BLaER1 treated with 17β-estradiol and CSF1 and Interleukin-3, amounts not matched to agents 10 nM and 100 nM (cell line): ENCODE data around the gene CARMIL1.
A peak's percentile ranks its signal among the peaks of the same experiment; 100 is the strongest.

ENCODE experiments used
- H3K27ac ChIP-seq, 11 experiments: shearing (Covaris generic); formaldehyde crosslinking; 2 replicates each; pipeline ENCODE4 v1.8.1; 2022
- H3K27me3 ChIP-seq, 11 experiments: shearing (Covaris generic); formaldehyde crosslinking; 2 replicates each; pipeline ENCODE4 v1.8.1; 2022
- H3K36me3 ChIP-seq, 11 experiments: shearing (Covaris generic); formaldehyde crosslinking; 2 replicates each; pipeline ENCODE4 v1.8.1; 2022
- H3K4me1 ChIP-seq, 10 experiments: shearing (Covaris generic); formaldehyde crosslinking; 2 replicates each; pipeline ENCODE4 v1.8.1; 2022
- H3K4me2 ChIP-seq, 11 experiments: shearing (Covaris generic); formaldehyde crosslinking; 2 replicates each; pipeline ENCODE4 v1.8.1; 2022
- H3K4me3 ChIP-seq, 10 experiments: shearing (Covaris generic); formaldehyde crosslinking; 2 replicates each; pipeline ENCODE4 v1.8.1; 2022
- H3K9ac ChIP-seq, 11 experiments: shearing (Covaris generic); formaldehyde crosslinking; 2 replicates each; pipeline ENCODE4 v1.8.1; 2022
- H3K9me3 ChIP-seq, 11 experiments: shearing (Covaris generic); formaldehyde crosslinking; replicated peaks in 1 of 11; 2 replicates each; pipeline ENCODE4 v1.8.1; 2022
- H4K20me1 ChIP-seq, 11 experiments: shearing (Covaris generic); formaldehyde crosslinking; 2 replicates each; pipeline ENCODE4 v1.8.1; 2022
- Cebpa-rat ChIP-seq, 11 experiments: shearing (Covaris generic); IDR thresholded peaks; 2 replicates each; pipeline ENCODE4 v1.8.1; 2022

Gene CARMIL1

DNA sequence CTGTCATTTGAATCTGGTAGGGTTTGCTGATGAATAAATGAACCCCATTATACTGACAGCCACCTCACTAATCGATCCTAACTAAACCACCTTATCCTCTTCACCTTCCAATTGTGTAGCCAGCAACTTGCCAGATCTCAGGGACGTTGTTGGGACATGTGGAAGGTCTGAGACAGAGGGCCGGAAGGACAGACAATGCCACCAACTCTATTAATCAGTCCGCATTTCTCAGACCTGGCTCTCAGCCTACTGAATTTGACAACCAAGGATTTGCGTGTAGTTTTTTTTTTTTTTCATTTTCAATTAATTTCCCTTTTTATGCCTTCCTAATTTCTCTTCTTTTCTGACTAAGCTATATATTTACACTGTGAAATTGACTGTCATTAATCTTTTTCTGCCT lies 122.5 kb downstream of the CARMIL1 start:
- H3K9ac ChIP-seq: no peak overlapping the region
- no peak for TF ChIP-seq Cebpa-rat (IDR thresholded peaks at IDR 0.05)
- peaks cover 0 to 21% (median 0%) of the 10 kb centered on the region in 11 experiments; a peak in 2 of 22 replicates for H4K20me1 ChIP-seq
- H3K9me3 ChIP-seq: no peaks in the 10 kb centered on the region
- no peaks in the 10 kb centered on the region for H3K27me3 ChIP-seq
- no peak overlapping the region for H3K4me2 ChIP-seq
- H3K4me3 ChIP-seq: no peak overlapping the region
- no peaks in the 10 kb centered on the region for H3K36me3 ChIP-seq
- H3K27ac ChIP-seq: no peak overlapping the region
- peaks cover 21 to 34% (median 24%) of the 10 kb centered on the region in 10 experiments for H3K4me1 ChIP-seq

DNA sequence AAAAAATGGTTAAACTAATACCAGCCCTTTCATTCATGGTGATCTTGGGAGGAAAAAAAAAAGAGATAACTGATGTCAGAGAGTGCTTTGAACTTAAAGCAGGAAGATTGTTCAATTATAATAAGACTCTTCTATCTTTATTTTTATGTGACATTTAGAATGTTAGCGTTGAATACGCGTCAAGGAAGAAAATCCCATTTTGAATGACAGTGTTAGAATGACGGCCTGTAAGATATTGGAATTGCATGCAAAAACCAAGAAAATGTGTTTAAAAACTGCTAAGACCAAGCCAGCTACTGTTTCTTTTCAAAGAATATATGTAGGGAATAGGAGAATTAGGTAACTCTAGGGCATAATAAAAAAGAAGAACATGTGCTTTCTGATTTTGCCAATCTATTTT lies 123.0 kb downstream of the CARMIL1 start:
- H3K4me1 ChIP-seq: peaks cover 21 to 34% (median 24%) of the 10 kb centered on the region in 10 experiments
- no peak overlapping the region for H3K9ac ChIP-seq
- no peak overlapping the region for H3K27ac ChIP-seq
- peaks cover 0 to 21% (median 0%) of the 10 kb centered on the region in 11 experiments; a peak in 2 of 22 replicates for H4K20me1 ChIP-seq
- H3K4me2 ChIP-seq: no peak overlapping the region
- no peaks in the 10 kb centered on the region for H3K27me3 ChIP-seq
- TF ChIP-seq Cebpa-rat (IDR thresholded peaks at IDR 0.05): no peak
- H3K36me3 ChIP-seq: no peaks in the 10 kb centered on the region
- no peak overlapping the region for H3K4me3 ChIP-seq
- H3K9me3 ChIP-seq: no peaks in the 10 kb centered on the region

DNA sequence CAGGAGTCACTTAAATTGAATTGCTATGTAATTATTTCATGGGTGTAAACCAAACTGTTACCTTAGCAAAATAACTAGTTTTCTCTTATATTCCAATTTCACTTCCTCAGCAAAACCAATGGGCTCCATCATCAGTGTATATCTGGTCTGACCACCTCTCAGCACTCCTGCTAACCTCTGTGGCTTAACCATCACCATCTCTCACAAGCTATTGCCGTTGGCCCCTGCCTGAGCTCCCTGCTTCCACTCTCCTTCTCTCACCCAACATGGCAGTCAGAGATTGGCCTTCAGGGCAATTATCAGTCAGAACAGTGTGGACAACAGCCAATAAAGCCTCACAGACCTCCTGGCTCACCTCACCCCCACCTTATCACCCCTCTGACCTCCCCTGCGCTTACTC lies 124.0 kb downstream of the CARMIL1 start:
- no peak overlapping the region for H3K4me3 ChIP-seq

DNA sequence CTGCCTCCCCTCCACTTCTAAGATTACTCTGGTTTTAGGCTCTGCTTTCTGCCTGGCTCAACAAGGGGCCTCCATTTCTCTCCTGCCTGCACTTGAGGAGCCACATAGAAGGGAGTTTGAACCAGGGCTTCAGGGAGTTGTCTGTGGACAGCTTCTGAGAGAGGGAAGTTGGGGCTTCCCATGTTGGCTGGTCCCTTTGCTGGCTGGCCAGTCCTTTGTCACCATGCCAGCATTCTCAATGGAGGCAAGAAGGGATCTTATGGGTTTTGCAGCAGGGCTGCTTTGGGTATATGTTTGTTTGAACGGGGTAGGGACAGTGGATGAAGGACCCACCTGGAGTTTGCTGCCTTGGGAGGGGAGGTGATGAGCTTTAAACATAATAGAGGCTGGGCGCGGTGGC lies 124.9 kb downstream of the CARMIL1 start:
- Histone ChIP-seq H3K4me3 (no peak overlapping the region), H3K36me3 (no peaks in the 10 kb centered on the region), H3K27me3 (no peaks in the 10 kb centered on the region), H3K4me1 (peaks cover 21 to 34% (median 24%) of the 10 kb centered on the region in 10 experiments), H3K27ac (no peak overlapping the region), H4K20me1 (peaks cover 0 to 21% (median 0%) of the 10 kb centered on the region in 11 experiments; a peak in 2 of 22 replicates), H3K4me2 (peak overlapping the region; percentile 41 to 77 (median 63); a peak in 21 of 22 replicates), H3K9ac (no peak overlapping the region), H3K9me3 (no peaks in the 10 kb centered on the region)
- no peak for TF ChIP-seq Cebpa-rat (IDR thresholded peaks at IDR 0.05)

More for the DNA sequence above, 124.0 kb downstream of the CARMIL1 start:
- Histone ChIP-seq H3K4me1 (peaks cover 21 to 34% (median 24%) of the 10 kb centered on the region in 10 experiments), H3K36me3 (no peaks in the 10 kb centered on the region), H3K9ac (no peak overlapping the region), H3K9me3 (no peaks in the 10 kb centered on the region), H3K27me3 (no peaks in the 10 kb centered on the region), H3K4me2 (peak overlapping the region in 1 of 11 experiments; percentile 75; a peak in 1 of 22 replicates), H3K27ac (no peak overlapping the region), H4K20me1 (peaks cover 0 to 21% (median 0%) of the 10 kb centered on the region in 11 experiments; a peak in 2 of 22 replicates)
- TF ChIP-seq Cebpa-rat (IDR thresholded peaks at IDR 0.05): no peak

DNA sequence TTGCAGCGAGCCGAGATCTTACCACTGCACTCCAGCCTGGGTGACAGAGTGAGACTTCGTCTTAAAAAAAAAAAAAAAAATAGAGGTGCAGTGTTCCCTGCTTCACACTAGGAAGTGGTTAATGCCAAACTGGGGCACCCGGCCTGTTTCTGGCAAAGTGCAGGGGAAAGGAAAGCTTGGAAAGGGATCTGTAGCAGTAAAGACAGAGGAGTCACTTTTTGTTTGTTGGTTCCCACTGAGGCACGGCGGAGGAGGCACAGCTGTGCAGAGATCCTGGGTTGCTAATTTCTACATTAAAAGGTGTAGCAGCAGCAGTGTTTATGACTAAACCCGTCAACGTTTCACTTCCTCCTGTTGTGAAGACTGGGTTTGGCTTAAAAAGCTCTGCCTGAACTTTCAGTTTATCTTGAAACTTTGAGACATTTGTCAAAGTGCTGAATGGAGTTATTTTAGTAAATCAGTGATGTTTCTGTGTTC lies 125.6 kb downstream of the CARMIL1 start:
- peaks cover 21 to 34% (median 24%) of the 10 kb centered on the region in 10 experiments for H3K4me1 ChIP-seq
- no peaks in the 10 kb centered on the region for H3K9me3 ChIP-seq
- peak overlapping the region in 3 of 10 experiments; percentile 2 to 28 (median 25); a peak in 2 of 20 replicates for H3K4me3 ChIP-seq
- no peak for TF ChIP-seq Cebpa-rat (IDR thresholded peaks at IDR 0.05)
- H4K20me1 ChIP-seq: peaks cover 0 to 27% (median 0%) of the 10 kb centered on the region in 11 experiments; a peak in 2 of 22 replicates
- H3K9ac ChIP-seq: peak overlapping the region in 1 of 11 experiments; percentile 22; a peak in 2 of 22 replicates
- H3K27me3 ChIP-seq: no peaks in the 10 kb centered on the region
- H3K4me2 ChIP-seq: peak overlapping the region; percentile 41 to 77 (median 63)
- no peaks in the 10 kb centered on the region; a peak in 1 of 22 replicates for H3K36me3 ChIP-seq
- peak overlapping the region in 1 of 11 experiments; percentile 20; a peak in 2 of 22 replicates for H3K27ac ChIP-seq

DNA sequence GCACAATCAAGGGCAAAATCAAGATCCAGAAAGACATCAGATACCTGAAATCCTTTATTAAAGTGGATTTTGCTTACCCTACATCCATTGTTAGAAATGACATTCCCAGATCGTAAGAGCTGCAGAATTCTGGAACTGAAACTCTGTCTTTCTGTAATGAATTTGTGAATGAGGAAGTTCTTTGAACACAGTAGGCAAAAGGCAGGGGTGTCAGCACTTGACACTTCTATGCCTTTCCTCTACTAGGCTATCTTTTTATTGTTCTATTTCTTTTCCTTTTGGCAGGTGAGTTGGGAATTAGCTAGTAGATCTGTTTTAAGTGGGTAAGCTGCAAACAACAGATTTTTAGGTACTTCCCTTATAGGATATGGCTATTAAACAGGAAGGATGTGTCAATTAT lies 126.3 kb downstream of the CARMIL1 start:
- peaks cover 21 to 34% (median 24%) of the 10 kb centered on the region in 10 experiments for H3K4me1 ChIP-seq
- peak overlapping the region in 2 of 10 experiments; percentile 25 to 28; a peak in 1 of 20 replicates for H3K4me3 ChIP-seq
- peaks cover 0 to 27% (median 0%) of the 10 kb centered on the region in 11 experiments; a peak in 2 of 22 replicates for H4K20me1 ChIP-seq
- H3K36me3 ChIP-seq: no peaks in the 10 kb centered on the region; a peak in 1 of 22 replicates
- TF ChIP-seq Cebpa-rat (IDR thresholded peaks at IDR 0.05): no peak
- peak overlapping the region; percentile 41 to 77 (median 63) for H3K4me2 ChIP-seq
- H3K9ac ChIP-seq: no peak overlapping the region
- H3K9me3 ChIP-seq: no peaks in the 10 kb centered on the region
- no peaks in the 10 kb centered on the region for H3K27me3 ChIP-seq
- H3K27ac ChIP-seq: no peak overlapping the region

DNA sequence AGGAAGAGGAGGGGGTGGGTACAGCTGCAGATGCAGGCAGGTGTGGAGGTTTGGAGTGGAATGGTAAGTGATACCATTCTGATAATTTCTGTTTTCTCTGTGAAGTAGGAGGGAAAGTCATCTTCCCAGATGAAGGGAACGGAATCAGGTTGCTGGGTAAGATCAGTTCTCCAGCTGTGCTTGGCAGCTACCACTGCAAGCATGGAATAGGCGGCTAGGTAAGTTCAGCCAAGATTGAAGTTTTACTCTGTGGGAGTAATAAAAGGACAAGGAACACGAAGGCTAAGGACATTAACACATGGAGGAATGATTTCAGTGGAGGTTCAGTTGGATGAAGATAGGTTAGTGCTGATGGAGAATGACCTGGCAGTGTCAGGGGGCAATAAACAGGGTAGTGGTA lies 128.3 kb downstream of the CARMIL1 start:
- TF ChIP-seq Cebpa-rat (IDR thresholded peaks at IDR 0.05): no peak
- Histone ChIP-seq H3K4me1 (peaks cover 24 to 34% (median 27%) of the 10 kb centered on the region in 10 experiments), H3K9me3 (no peaks in the 10 kb centered on the region), H3K9ac (no peak overlapping the region), H3K4me2 (no peak overlapping the region), H3K4me3 (no peak overlapping the region), H3K27ac (no peak overlapping the region), H4K20me1 (peaks cover 0 to 26% (median 0%) of the 10 kb centered on the region in 11 experiments; a peak in 2 of 22 replicates), H3K36me3 (no peaks in the 10 kb centered on the region; a peak in 1 of 22 replicates), H3K27me3 (no peaks in the 10 kb centered on the region)

DNA sequence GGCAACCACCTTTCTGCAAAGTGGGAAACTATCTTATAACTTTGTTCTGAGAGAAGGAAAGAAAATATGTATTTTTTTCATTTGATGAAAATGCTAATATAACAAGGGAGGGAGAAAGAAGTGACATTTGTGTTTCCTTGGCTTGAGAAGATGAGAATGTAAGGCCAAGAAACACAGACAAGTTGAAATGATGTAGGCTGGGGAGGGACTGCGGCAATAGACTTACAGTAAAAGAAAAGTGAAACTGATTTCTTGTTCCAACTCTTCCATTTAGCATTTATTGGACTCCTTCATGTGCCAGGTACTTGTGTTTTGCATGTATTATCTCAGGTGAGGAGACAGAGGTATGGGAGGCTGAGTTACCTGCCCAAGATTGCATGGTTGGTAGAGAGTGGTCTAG lies 130.9 kb downstream of the CARMIL1 start:
- peaks cover 23 to 37% (median 33%) of the 10 kb centered on the region in 10 experiments for H3K4me1 ChIP-seq

DNA sequence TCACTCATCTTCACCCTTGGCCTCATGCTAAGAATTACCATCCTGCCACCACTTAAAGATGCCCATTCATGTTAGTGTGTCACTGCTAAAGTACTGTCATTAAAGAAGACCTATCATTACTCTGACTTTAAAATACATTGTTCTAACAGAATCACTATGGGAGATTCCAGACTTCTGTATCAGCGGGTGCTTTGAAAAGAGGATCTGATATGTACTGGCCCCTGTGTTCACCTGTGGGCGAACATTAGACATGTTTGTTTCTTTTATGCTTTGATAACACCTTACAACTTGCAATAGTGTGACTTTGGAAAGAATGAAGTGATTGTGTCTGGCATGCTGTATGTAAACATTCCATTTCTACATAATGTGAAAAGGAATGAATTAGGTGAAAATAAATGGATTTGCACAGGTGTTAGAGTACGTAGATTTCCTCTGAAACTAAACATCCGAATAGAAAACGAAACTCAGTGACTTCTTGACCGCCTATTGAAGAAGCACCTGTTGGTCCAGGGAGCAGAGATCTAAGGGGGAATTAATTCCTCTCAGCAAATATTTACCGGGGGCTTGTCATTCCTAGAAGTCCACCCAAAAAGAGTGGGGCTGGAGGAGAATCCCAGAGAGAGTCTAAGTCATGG lies 132.3 kb downstream of the CARMIL1 start:
- Histone ChIP-seq H3K4me3 (no peak overlapping the region), H3K36me3 (peaks cover 0 to 5% (median 0%) of the 10 kb centered on the region in 11 experiments; a peak in 1 of 22 replicates), H3K27me3 (no peaks in the 10 kb centered on the region), H3K4me2 (no peak overlapping the region), H4K20me1 (peaks cover 0 to 23% (median 0%) of the 10 kb centered on the region in 11 experiments; a peak in 2 of 22 replicates), H3K4me1 (peaks cover 11 to 26% (median 22%) of the 10 kb centered on the region in 10 experiments), H3K27ac (no peak overlapping the region), H3K9me3 (no peaks in the 10 kb centered on the region), H3K9ac (no peak overlapping the region)
- no peak for TF ChIP-seq Cebpa-rat (IDR thresholded peaks at IDR 0.05)

More for the DNA sequence above, 130.9 kb downstream of the CARMIL1 start:
- Histone ChIP-seq H3K27me3 (no peaks in the 10 kb centered on the region), H3K9ac (no peak overlapping the region), H3K27ac (no peak overlapping the region), H4K20me1 (peaks cover 0 to 33% (median 0%) of the 10 kb centered on the region in 11 experiments; a peak in 2 of 22 replicates), H3K9me3 (no peaks in the 10 kb centered on the region), H3K4me2 (no peak overlapping the region), H3K36me3 (no peaks in the 10 kb centered on the region; a peak in 1 of 22 replicates), H3K4me3 (no peak overlapping the region)
- no peak for TF ChIP-seq Cebpa-rat (IDR thresholded peaks at IDR 0.05)
